Activated naive CD8-positive, alpha-beta T cell treated with anti-CD3 and anti-CD28 coated beads for 36 hours (primary cell): ENCODE results near the gene KCNE3. TPM values are rescaled to one million over a fixed set of nuclear protein-coding genes. Genes with fewer than 3 reads are reported as not detected.

Source experiments
- DNase-seq: peaks from one replicate; pipeline ENCODE4 v3.0.0; 2021
- H3K27ac Mint-ChIP-seq: one replicate; pipeline ENCODE4 v1.8.0; 2022; ENCODE audit warnings: mild to moderate bottlenecking, moderate library complexity, mixed read lengths
- H3K27me3 Mint-ChIP-seq: one replicate; pipeline ENCODE4 v1.8.0; 2022; ENCODE audit warnings: mild to moderate bottlenecking, mixed read lengths
- H3K36me3 Mint-ChIP-seq: one replicate; pipeline ENCODE4 v1.8.0; 2021; ENCODE audit warnings: mild to moderate bottlenecking, mixed read lengths
- H3K4me1 Mint-ChIP-seq: one replicate; pipeline ENCODE4 v1.8.0; 2021; ENCODE audit warnings: mixed read lengths
- H3K4me3 Mint-ChIP-seq: one replicate; pipeline ENCODE4 v1.8.0; 2022; ENCODE audit warnings: mild to moderate bottlenecking, moderate library complexity, mixed read lengths
- H3K9me3 Mint-ChIP-seq: one replicate; pipeline ENCODE4 v1.8.0; 2022; ENCODE audit warnings: mixed read lengths
- total RNA-seq, 2 experiments: library from RNA; stranded (reverse); gene quantifications; one replicate each; pipeline ENCODE4 v1.2.3, GENCODE V29; 2021

The KCNE3 gene
- total RNA-seq, 2 experiments from 2014 or later: not detected

GRCh38 chr11:74462009-74462408 is 5.3 kb downstream of the KCNE3 start:
- no peaks in the 10 kb centered on the region for H3K36me3 Mint-ChIP-seq
- no peak overlapping the region for H3K4me3 Mint-ChIP-seq
- no peak for DNase-seq
- H3K4me1 Mint-ChIP-seq: no peaks in the 10 kb centered on the region
- no peak overlapping the region for H3K27ac Mint-ChIP-seq
- H3K9me3 Mint-ChIP-seq: no peaks in the 10 kb centered on the region
- H3K27me3 Mint-ChIP-seq: peaks cover 19% of the 10 kb centered on the region

GRCh38 chr11:74460481-74461154 is 6.7 kb downstream of the KCNE3 start:
- Mint-ChIP-seq H3K4me1 (no peaks in the 10 kb centered on the region), H3K36me3 (no peaks in the 10 kb centered on the region), H3K9me3 (no peaks in the 10 kb centered on the region), H3K27ac (no peak overlapping the region), H3K4me3 (no peak overlapping the region), H3K27me3 (peaks cover 5% of the 10 kb centered on the region)
- no peak for DNase-seq

GRCh38 chr11:74460065-74460464 is 7.3 kb downstream of the KCNE3 start:
- H3K36me3 Mint-ChIP-seq: no peaks in the 10 kb centered on the region
- H3K27me3 Mint-ChIP-seq: peaks cover 4% of the 10 kb centered on the region
- H3K4me3 Mint-ChIP-seq: no peak overlapping the region
- H3K27ac Mint-ChIP-seq: no peak overlapping the region
- no peaks in the 10 kb centered on the region for H3K9me3 Mint-ChIP-seq
- H3K4me1 Mint-ChIP-seq: no peaks in the 10 kb centered on the region
- DNase-seq: no peak

- H3K9me3 Mint-ChIP-seq: no peaks in the 10 kb centered on the region
- H3K36me3 Mint-ChIP-seq: no peaks in the 10 kb centered on the region
- no peaks in the 10 kb centered on the region for H3K4me1 Mint-ChIP-seq
- no peak overlapping the region for H3K27ac Mint-ChIP-seq
- H3K27me3 Mint-ChIP-seq: peaks cover 4% of the 10 kb centered on the region
- DNase-seq: no peak
- H3K4me3 Mint-ChIP-seq: no peak overlapping the region
Measured at GRCh38 chr11:74459584-74459983, 7.8 kb downstream of the KCNE3 start.

- H3K9me3 Mint-ChIP-seq: no peaks in the 10 kb centered on the region
- H3K4me1 Mint-ChIP-seq: peaks cover 1% of the 10 kb centered on the region
Measured at GRCh38 chr11:74457356-74457755, 10.0 kb downstream of the KCNE3 start.

GRCh38 chr11:74453373-74453975 is 13.9 kb downstream of the KCNE3 start:
- Mint-ChIP-seq H3K27ac (no peak overlapping the region), H3K36me3 (no peaks in the 10 kb centered on the region), H3K27me3 (peaks cover 9% of the 10 kb centered on the region), H3K9me3 (no peaks in the 10 kb centered on the region), H3K4me1 (peaks cover 12% of the 10 kb centered on the region), H3K4me3 (no peak overlapping the region)
- DNase-seq: peak; percentile 44

More at GRCh38 chr11:74457356-74457755, 10.0 kb downstream of the KCNE3 start:
- Mint-ChIP-seq H3K4me3 (no peak overlapping the region), H3K27ac (no peak overlapping the region), H3K36me3 (no peaks in the 10 kb centered on the region), H3K27me3 (peaks cover 8% of the 10 kb centered on the region)
- DNase-seq: no peak

- no peak for DNase-seq
- H3K36me3 Mint-ChIP-seq: no peaks in the 10 kb centered on the region
- H3K9me3 Mint-ChIP-seq: no peaks in the 10 kb centered on the region
- H3K27ac Mint-ChIP-seq: no peak overlapping the region
- H3K4me3 Mint-ChIP-seq: no peak overlapping the region
- H3K27me3 Mint-ChIP-seq: peaks cover 9% of the 10 kb centered on the region
- H3K4me1 Mint-ChIP-seq: peaks cover 12% of the 10 kb centered on the region
Measured at GRCh38 chr11:74452366-74452765, 15.0 kb downstream of the KCNE3 start.

- Mint-ChIP-seq H3K36me3 (no peaks in the 10 kb centered on the region), H3K4me3 (no peak overlapping the region), H3K4me1 (peaks cover 15% of the 10 kb centered on the region), H3K27me3 (peaks cover 9% of the 10 kb centered on the region), H3K9me3 (no peaks in the 10 kb centered on the region), H3K27ac (no peak overlapping the region)
- no peak for DNase-seq
Measured at GRCh38 chr11:74450318-74450717, 17.0 kb downstream of the KCNE3 start.

GRCh38 chr11:74449369-74449931 is 17.9 kb downstream of the KCNE3 start:
- no peaks in the 10 kb centered on the region for H3K9me3 Mint-ChIP-seq
- H3K36me3 Mint-ChIP-seq: no peaks in the 10 kb centered on the region
- H3K4me1 Mint-ChIP-seq: peaks cover 15% of the 10 kb centered on the region
- H3K27ac Mint-ChIP-seq: no peak overlapping the region
- H3K4me3 Mint-ChIP-seq: peak overlapping the region; percentile 3
- peaks cover 9% of the 10 kb centered on the region for H3K27me3 Mint-ChIP-seq
- DNase-seq: peak; percentile 19

- Mint-ChIP-seq H3K4me3 (no peak overlapping the region), H3K36me3 (no peaks in the 10 kb centered on the region), H3K27ac (no peak overlapping the region), H3K4me1 (peaks cover 13% of the 10 kb centered on the region), H3K27me3 (peaks cover 4% of the 10 kb centered on the region), H3K9me3 (no peaks in the 10 kb centered on the region)
- DNase-seq: no peak
Measured at GRCh38 chr11:74447720-74448119, 19.6 kb downstream of the KCNE3 start.

GRCh38 chr11:74446532-74446938 is 20.8 kb downstream of the KCNE3 start:
- H3K4me3 Mint-ChIP-seq: no peak overlapping the region
- H3K36me3 Mint-ChIP-seq: no peaks in the 10 kb centered on the region
- H3K9me3 Mint-ChIP-seq: no peaks in the 10 kb centered on the region
- no peak overlapping the region for H3K27ac Mint-ChIP-seq
- H3K4me1 Mint-ChIP-seq: peaks cover 13% of the 10 kb centered on the region
- H3K27me3 Mint-ChIP-seq: no peaks in the 10 kb centered on the region
- DNase-seq: no peak

- Mint-ChIP-seq H3K4me1 (peaks cover 6% of the 10 kb centered on the region), H3K4me3 (no peak overlapping the region), H3K27me3 (no peaks in the 10 kb centered on the region), H3K27ac (no peak overlapping the region), H3K36me3 (no peaks in the 10 kb centered on the region), H3K9me3 (peaks cover 4% of the 10 kb centered on the region)
- DNase-seq: no peak
Measured at GRCh38 chr11:74444173-74444826, 23.0 kb downstream of the KCNE3 start.

GRCh38 chr11:74443071-74443864 is 24.1 kb downstream of the KCNE3 start:
- Mint-ChIP-seq H3K4me1 (peaks cover 3% of the 10 kb centered on the region), H3K9me3 (peaks cover 4% of the 10 kb centered on the region), H3K36me3 (no peaks in the 10 kb centered on the region), H3K27me3 (no peaks in the 10 kb centered on the region), H3K4me3 (no peak overlapping the region), H3K27ac (no peak overlapping the region)
- no peak for DNase-seq

GRCh38 chr11:74442636-74443035 is 24.7 kb downstream of the KCNE3 start:
- Mint-ChIP-seq H3K4me3 (no peak overlapping the region), H3K27ac (no peak overlapping the region), H3K9me3 (peaks cover 4% of the 10 kb centered on the region), H3K4me1 (peaks cover 3% of the 10 kb centered on the region), H3K36me3 (no peaks in the 10 kb centered on the region), H3K27me3 (no peaks in the 10 kb centered on the region)
- DNase-seq: no peak

GRCh38 chr11:74438681-74439080 is 28.7 kb downstream of the KCNE3 start:
- H3K4me1 Mint-ChIP-seq: no peaks in the 10 kb centered on the region
- no peaks in the 10 kb centered on the region for H3K36me3 Mint-ChIP-seq
- peaks cover 4% of the 10 kb centered on the region for H3K9me3 Mint-ChIP-seq
- H3K4me3 Mint-ChIP-seq: no peak overlapping the region
- H3K27ac Mint-ChIP-seq: no peak overlapping the region
- H3K27me3 Mint-ChIP-seq: no peaks in the 10 kb centered on the region
- DNase-seq: no peak
